Measurements from ENCODE around the gene OR5H15.
"Not testable (repeated sequence)": the region's sequence is repeated elsewhere in the genome, so short reads cannot be mapped to it uniquely, and the experiment has no call there.

Gene OR5H15

DNA sequence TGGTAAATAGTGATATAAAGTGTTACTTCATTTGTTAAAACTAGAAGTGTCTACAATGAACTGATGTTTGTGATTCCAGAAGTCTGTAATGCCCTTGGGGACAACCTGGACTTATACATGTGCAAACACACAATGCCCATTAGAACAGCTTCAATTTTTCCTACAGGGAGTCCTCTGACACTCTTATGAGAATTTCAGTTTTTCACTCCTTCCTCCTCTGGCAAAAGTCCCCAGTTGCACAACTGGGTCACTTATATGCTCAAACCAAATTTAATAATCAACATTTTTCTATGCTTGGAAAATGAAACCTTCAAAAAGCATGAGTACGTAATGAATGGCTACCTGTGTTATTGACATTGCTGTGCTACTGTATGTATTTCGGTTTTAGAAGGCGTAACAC lies at the start of gene OR5H15:
OR5H15 (plus strand) TSS at position 301 of the 400 bp plus-strand sequence. CDS start 2,004 bp downstream, outside the sequence.
- TF ChIP-seq MAX (IDR thresholded peaks at IDR 0.05; ENCODE audit: low read depth, low read length): no peak
- TF ChIP-seq CTCF (IDR thresholded peaks at IDR 0.05; ENCODE audit: low read depth, low read length): no peak
- TF ChIP-seq MYC (IDR thresholded peaks at IDR 0.05; ENCODE audit: low read depth, low read length): no peak
- no peak for TF ChIP-seq POLR2A (IDR thresholded peaks at IDR 0.05; ENCODE audit: extremely low read depth, insufficient read length)
- H3K4me3 ChIP-seq (ENCODE audit: low read depth, low read length): no peak within 1 kb of the TSS
- DNase-seq (ENCODE audit: low read depth): no peak

DNA sequence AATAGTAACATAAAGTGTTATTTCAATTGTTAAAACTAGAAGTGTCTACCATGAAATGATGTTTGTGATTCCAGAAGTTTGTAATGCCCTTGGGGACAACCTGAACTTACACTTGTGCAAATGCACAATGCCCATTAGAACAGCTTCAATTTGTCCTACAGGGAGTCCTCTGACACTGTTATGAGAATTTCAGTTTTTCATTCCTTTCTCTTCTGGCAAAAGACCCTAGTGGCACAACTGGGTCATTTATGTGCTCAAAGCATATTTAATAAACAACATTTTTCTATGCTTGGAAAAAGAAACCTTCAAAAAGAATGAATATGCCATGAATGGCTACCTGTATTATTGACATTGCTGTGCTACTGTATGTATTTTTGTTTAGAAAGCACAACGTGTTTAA lies 36.1 kb upstream of the OR5H15 start, which contains the start of gene OR5H1:
OR5H1 (plus strand) TSS at position 301 of the 400 bp plus-strand sequence. CDS start 1,977 bp downstream, outside the sequence.
- no peak within 1 kb of the TSS for H3K4me3 ChIP-seq (ENCODE audit: low read depth, low read length)
- TF ChIP-seq POLR2A (IDR thresholded peaks at IDR 0.05; ENCODE audit: extremely low read depth, insufficient read length) (no peak), MYC (IDR thresholded peaks at IDR 0.05; ENCODE audit: low read depth, low read length) (no peak), MAX (IDR thresholded peaks at IDR 0.05; ENCODE audit: low read depth, low read length) (no peak), CTCF (IDR thresholded peaks at IDR 0.05; ENCODE audit: low read depth, low read length) (no peak)
- DNase-seq (ENCODE audit: low read depth): no peak

DNA sequence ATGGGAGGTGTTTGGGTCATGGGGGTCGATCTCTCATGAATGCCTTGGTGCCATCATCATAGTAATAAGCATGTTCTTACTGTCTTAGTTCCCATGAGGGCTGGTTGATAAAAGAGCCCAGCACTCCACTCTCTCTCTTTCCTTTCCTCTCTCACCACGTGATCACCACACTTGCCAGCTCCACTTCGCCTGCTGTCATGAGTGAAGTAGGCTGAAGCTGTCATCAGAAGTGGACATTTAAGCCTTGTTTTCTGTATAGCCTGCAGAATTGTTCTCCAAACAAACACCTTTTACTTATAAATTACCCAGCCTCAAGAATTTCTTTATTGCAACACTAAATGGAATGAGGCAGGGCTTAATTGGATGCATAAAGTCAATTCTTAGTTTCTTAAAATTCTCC lies 29.9 kb upstream of the OR5H15 start:
- DNase-seq (ENCODE audit: low read depth): no peak
- H3K4me3 ChIP-seq (ENCODE audit: low read depth, low read length): no peak overlapping the region
- TF ChIP-seq CTCF (IDR thresholded peaks at IDR 0.05; ENCODE audit: low read depth, low read length) (no peak), POLR2A (IDR thresholded peaks at IDR 0.05; ENCODE audit: extremely low read depth, insufficient read length) (no peak), MYC (IDR thresholded peaks at IDR 0.05; ENCODE audit: low read depth, low read length) (no peak), MAX (IDR thresholded peaks at IDR 0.05; ENCODE audit: low read depth, low read length) (no peak)

DNA sequence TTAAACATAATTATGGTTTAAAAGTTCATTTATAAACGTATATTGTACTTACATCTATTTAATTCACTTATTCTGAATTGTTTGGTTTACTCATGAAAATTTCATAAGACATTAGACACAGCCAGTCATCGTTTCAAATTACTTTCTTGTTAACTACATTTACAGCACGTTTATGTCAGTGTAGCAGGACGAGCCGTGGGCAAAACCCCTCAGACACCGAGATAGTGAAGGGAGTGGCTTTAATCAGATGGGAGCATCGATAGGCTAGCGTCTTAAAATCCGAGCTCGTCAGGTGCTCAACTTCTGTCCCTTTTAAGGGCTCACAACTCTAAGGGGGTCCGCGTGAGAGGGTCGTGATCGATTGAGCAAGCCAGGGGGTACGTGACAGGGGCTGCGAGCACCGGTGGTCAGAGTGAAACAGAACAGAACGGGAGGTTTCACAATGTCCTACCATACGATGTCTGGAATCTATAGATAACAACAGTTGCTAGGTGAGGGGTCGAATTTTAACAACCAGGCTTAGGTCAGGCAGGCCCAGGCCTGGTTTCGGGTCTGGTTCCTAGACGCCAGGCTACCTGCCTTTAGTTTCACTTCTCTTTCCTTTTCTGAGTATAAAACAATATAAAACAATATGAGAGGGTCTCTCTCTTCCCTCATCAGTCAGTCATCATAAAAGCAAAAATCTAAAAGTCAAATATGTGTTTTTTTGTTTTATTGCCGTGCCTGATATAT lies 28.5 kb upstream of the OR5H15 start:
- peak; percentile 13 for DNase-seq (ENCODE audit: low read depth)
- not testable (repeated sequence) for H3K4me3 ChIP-seq (ENCODE audit: low read depth, low read length)

- no peak overlapping the region for H3K4me3 ChIP-seq (ENCODE audit: low read depth, low read length)
- DNase-seq (ENCODE audit: low read depth): no peak
- TF ChIP-seq CTCF (IDR thresholded peaks at IDR 0.05; ENCODE audit: low read depth, low read length): no peak
- TF ChIP-seq POLR2A (IDR thresholded peaks at IDR 0.05; ENCODE audit: extremely low read depth, insufficient read length): no peak
- TF ChIP-seq MAX (IDR thresholded peaks at IDR 0.05; ENCODE audit: low read depth, low read length): no peak
- no peak for TF ChIP-seq MYC (IDR thresholded peaks at IDR 0.05; ENCODE audit: low read depth, low read length)
Measured at GRCh38 chr3:98140531-98140930, 26.0 kb upstream of the OR5H15 start.

DNA sequence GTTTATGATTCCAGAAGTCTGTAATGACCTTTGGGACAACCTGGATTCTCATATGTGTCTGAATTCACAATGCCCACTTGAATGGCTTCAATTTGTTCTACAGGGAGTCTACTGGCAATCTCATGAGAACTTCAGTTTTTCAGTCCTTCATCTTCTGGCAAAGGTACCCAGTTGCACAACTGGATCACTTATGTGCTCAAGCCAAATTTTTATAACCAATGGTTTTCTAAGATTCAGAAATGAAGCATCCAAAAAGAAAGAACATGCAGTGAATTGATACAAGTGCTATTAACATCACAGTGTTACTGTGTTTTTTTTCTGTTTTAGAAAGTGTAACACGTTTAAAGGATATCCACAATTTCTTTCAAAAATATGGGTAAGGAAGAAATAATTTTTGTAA lies 19.3 kb upstream of the OR5H15 start, which contains the start of gene OR5H14:
OR5H14 (plus strand) TSS at position 301 of the 400 bp plus-strand sequence. CDS start 1,907 bp downstream, outside the sequence.
- no peak for DNase-seq (ENCODE audit: low read depth)
- TF ChIP-seq POLR2A (IDR thresholded peaks at IDR 0.05; ENCODE audit: extremely low read depth, insufficient read length): no peak
- no peak within 1 kb of the TSS for H3K4me3 ChIP-seq (ENCODE audit: low read depth, low read length)

- TF ChIP-seq MAX (IDR thresholded peaks at IDR 0.05; ENCODE audit: low read depth, low read length) (no peak), CTCF (IDR thresholded peaks at IDR 0.05; ENCODE audit: low read depth, low read length) (no peak), MYC (IDR thresholded peaks at IDR 0.05; ENCODE audit: low read depth, low read length) (no peak), POLR2A (IDR thresholded peaks at IDR 0.05; ENCODE audit: extremely low read depth, insufficient read length) (no peak)
- DNase-seq (ENCODE audit: low read depth): no peak
- no peak overlapping the region for H3K4me3 ChIP-seq (ENCODE audit: low read depth, low read length)
Measured at GRCh38 chr3:98148751-98149150, 17.7 kb upstream of the OR5H15 start.

DNA sequence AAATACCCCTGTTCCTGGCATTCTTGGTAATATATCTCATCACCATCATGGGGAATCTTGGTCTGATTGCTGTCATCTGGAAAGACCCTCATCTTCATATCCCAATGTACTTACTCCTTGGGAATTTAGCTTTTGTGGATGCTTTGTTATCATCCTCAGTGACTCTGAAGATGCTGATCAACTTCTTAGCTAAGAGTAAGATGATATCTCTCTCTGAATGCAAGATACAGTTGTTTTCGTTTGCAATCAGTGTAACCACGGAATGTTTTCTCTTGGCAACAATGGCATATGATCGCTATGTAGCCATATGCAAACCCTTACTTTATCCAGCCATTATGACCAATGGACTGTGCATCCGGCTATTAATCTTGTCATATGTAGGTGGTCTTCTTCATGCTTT lies 17.0 kb upstream of the OR5H15 start:
- H3K4me3 ChIP-seq (ENCODE audit: low read depth, low read length); DNase-seq (ENCODE audit: low read depth): not testable (repeated sequence)

Data from NB4 (cell line).